NCI-H2081 treated with DMSO at 0.1 percent for 48 hours (cell line): Measurements from ENCODE around the gene ZNF141.
"Not testable (repeated sequence)": the region's sequence is repeated elsewhere in the genome, so short reads cannot be mapped to it uniquely, and the experiment has no call there.

Experiments used
- DNase-seq: peaks from one replicate; lab custom pipeline; 2025; lab: John Stamatoyannopoulos, UW

The ZNF141 gene

DNA sequence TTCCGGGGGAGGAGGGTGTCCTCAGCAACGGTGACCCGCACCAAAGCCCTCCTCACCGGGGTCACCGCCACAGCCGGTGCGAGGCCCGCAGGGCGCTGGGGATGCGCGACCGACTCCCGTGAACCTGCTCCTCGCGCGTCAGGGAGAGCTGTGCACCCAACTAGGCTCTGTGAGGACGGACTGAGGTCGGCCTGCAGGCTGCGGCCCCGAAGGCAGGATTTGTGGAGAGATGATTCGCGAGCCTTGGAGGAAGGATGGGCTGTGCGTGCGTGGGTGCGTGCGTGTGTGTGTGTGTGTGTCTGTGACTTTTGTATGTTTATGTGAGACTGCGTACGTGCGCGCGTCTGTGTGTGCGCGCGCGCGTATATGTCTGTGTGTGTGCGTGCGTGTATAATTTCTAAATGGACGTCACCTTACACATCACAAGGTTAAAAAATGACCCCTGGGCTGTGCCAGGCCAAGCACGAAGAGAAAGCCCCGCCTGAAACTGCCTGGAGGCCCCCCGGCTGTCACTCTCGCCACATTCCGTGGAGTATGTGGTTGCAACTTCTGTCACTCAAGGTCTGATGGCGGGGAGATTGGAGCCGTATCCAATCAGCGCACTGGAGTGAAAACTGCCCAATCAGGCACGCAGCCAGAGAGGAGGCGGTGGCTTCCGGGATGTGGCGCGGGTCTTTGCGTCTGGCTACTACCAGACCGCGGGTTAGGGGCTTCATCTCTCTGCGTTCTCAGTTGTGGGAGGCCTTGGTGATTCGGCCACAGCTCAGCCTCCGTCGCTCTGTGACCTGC is at the start of gene ZNF141:
Gene ZNF141, plus strand, starts transcription at position 672 of the 789 bp plus-strand sequence. CDS start 170 bp downstream, outside the sequence.
- DNase-seq = peak; percentile 90

DNA sequence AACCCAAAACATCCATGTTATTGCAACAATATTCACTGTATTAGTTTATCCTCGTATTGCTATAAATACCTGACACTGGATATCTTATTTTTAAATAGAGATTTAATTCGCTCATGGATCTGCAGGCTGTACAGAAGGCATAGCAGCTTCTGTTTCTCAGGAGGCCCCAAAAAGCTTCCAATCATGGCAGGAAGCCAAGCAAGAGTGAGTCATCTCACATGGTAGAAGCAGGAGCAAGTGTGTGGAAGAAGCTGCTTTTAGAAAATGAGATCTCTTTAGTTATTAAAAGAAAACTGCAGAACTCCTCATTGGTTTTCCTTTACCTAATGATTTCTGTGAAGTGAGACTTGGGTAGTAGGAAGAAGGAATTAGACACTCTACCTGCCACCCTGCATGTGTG is 48.7 kb upstream of the ZNF141 start:
- DNase-seq = no peak

DNA sequence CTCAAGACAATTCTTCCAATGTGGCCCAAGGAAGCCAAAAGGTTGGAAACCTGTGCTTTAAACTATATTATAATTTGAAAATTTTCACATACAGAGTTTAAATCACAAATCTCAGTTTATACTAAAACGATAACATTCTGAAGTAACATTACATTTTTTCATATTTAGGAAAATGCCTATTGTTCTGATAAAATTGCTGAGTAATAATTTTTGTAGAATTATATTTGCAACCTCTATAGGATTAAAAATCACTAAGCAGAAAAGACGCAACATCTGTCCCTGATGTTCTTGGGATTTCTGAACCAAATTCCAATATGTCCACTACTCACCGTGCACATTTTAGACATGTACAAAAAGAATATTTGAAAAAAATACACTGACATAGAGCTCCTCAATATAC is 42.9 kb upstream of the ZNF141 start:
- no peak for DNase-seq

DNA sequence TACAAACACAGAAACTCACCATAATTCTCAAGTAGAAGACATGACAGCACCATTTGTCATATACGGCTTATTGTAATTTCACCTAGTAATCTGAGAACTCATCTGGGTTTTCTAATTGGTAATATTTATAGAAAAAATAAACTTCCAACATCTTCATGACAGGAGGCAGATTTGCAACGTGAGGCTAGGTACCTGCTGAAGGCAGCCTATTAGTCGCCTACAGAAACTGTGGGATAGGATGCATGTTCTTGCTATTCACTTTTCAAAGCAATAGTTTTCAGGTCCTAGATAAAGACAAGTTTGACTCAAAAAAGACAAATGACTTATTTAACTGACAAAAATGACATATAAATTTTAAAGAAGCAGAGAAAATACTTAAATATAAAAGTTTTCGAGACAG is 35.2 kb upstream of the ZNF141 start:
- no peak for DNase-seq

DNA sequence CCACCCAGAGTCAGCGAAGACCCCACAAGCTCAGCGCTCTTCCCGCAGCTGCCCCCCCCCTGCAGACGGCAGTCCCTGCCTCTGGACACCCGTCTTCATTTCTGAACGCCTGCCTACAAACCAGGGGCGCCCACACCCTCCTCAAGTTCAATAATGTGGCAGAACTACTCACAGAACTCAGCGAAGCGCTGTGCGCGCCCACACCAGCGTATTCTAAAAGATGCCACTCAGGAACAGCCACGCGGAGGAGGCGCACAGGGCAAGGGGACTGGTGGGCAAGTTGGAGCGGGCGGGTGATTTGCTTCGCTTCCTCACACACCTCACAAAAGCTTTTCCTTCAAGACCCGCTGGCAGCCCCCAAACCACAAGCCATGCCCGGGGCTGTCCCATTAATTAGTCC is 33.1 kb upstream of the ZNF141 start:
- DNase-seq = not testable (repeated sequence)

DNA sequence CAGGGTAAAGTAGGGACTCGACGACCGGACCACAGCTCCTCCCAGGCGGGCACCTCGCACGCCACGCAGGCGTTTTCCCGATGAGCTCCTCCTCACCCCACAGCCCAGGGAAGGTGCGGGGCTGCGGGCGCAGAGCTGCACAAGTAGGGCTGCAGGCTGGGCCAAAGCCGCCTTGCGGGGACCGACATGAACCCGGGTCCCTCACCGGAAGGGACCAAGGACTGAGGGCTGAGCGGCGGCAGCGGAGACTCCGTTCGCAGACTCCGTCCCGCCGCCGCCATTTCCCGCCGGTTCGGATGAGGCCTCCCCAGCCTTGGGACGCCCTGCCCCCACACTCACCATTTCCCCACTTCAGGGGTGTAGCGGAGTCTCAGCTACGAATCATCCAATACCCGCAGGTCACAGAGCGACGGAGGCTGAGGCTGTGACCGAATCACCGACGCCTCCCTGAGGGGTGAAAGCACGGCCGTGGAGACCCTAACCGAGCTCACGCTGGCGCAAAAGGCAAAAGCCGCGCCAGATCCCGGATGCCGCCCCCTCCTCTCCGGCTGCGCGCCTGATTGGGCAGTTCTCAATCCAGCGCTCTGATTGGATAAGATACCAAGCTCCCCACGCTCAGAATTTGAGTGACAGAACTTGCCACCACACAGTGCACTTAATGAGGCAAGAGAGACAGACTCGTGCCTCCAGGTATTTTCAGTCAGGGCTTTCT is 32.5 kb upstream of the ZNF141 start, which contains the start of gene ZNF732:
Gene ZNF732, minus strand, starts transcription at position 506 of the 712 bp plus-strand sequence. Its CDS starts 164 bp downstream, at position 342.
- DNase-seq = no peak

DNA sequence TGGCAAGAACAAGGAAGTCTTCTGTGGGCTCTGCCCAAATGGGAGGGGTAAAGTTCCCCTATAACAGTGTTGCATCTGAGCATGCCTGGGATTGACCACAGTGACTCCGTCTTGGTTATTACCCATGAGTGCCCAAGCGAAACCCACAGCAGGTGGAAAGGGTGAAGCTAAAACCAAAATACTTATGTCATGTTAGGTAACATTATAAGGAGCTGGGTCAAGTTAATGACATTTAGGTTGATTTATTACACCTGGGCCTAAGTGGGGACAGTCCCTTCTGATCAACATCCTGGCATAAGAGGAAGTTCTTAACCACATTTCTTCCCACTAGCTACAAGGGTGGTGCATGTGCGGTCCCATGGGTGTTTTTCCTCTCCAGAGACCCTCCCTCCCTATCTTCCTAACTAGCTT is 31.1 kb upstream of the ZNF141 start:
- DNase-seq = no peak

DNA sequence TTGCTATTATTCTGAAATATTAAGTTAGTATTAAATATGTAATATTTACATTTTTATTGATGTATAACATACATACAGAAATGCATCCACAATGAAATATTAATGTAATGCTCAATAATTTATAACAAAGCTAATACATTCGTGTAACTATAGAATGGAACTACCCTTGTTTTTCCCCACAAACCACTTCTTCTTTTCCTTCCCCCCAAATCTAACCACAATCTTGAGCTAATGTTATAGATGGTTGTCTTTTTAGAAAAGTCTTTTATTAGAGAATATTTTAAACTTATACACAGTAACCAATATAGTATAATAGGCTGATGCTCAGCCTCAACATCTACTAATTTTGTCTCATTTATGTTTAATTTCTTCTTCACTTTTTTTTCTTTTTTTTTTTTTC is 27.8 kb upstream of the ZNF141 start:
- DNase-seq = no peak

DNA sequence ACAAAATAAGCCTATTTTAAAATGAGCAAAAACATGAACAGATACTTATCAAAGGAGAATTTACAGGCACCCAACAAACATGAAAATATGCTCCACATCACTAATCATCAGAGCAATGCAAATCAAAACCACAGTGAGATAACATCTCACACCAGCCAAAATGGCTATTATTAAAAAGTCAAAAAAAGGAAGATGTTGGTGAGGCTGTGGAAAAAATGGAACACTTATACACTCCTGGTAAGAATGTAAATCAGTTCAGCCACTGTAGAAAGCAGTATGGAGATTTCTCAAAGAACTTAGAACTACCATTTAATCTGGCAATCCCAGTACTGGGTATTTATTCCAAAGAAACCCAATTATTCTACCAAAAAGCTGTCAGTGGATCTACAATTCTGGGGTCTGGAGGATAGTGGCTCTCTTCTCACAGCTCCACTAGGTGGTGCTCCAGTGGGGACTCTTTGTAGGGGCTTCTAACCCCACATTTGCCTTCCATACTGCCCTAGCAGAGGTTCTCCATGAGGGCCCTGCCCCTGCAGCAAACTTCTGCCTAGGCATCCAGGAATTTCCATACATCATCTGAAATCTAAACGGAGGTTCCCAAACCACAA is 23.2 kb upstream of the ZNF141 start:
- no peak for DNase-seq

DNA sequence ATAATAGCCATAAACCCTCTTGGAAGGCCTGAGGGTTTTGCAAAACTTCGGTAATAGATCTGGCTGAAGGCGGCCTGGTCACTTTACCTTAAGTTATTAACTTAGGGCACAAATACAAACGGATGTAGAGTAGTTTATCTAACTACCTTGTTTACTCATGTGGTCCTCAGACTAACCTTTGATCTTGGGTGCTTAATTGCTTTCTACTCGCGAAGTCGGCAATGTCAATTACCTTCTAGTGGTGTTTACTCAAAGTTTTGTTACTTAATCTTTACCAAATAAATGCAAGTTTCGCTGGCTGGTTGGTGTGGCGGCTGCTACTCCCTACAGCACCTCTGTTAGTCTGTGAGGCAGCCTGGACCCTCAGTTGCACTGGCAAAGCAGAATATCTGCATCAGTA is 8.9 kb upstream of the ZNF141 start:
- no peak for DNase-seq

DNA sequence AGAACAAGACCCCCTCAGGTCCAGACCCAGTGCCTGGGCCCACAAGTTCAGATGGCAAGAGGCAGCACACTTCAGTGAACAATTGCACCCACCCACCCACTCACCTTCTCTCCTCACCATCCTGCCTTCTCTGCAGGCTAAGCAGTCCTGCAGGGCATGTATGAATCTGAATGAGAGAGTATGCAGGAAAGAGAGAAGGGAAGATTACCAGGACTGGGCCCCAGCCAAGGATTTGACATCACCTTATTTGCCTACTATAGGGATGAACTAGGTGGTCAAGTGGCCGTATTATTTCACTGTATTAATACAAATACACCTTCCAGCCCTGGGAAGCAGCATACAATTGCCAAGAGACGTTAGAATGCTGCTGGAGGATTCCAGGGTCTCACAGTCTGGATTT is 2.1 kb upstream of the ZNF141 start:
- DNase-seq = no peak

DNA sequence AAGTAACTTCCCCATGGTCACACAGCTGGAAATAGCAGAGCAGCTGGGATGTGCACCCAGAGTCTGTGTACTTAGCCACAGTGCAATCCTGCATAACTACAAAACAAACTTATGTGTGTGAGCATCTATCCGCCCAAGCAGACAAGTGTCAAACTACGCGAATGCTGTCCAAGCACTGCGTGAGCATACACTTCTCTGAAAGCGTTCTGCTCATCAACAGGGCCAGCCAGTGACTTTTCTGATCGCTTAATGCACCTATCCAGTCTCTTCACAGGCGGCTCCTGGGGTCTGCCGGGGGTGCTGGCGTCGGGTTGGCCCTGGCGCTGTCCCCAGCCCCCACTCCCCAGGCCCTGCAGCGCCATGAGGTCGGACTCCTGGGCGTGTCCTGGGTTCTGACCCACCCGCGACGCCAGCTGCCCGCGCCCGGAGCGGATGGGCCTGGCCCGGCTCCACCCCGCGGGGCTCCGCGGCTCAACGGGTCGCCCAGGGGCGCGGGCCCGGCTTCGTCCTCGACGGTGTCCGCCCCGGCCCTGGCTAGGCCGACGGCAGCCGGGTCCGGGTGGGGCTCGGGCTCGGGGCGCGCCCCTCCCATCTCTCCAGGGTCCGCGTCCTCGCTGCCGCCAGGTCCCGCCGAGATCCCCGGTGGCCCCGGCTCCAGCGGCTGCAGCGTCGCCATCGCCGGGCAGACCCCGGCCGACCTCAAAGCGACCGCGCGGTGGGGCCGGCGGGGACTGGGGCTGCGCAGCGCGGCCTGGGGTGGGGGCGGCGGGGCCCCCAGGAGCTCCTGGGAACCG is 1.3 kb upstream of the ZNF141 start:
- DNase-seq = no peak

DNA sequence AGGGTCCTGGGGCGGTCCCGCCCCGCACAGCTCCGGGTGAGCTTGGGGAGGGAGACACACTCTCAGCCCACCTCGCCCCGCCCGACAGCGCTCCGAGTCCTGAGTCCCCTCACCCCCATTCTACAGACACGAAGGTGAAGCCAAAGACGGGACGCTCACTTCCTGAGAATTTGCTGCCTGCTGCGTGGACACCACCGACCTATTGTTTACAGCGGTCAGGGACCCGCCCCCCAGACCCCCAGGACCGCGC is 796 bp upstream of the ZNF141 start:
- DNase-seq = no peak

DNA sequence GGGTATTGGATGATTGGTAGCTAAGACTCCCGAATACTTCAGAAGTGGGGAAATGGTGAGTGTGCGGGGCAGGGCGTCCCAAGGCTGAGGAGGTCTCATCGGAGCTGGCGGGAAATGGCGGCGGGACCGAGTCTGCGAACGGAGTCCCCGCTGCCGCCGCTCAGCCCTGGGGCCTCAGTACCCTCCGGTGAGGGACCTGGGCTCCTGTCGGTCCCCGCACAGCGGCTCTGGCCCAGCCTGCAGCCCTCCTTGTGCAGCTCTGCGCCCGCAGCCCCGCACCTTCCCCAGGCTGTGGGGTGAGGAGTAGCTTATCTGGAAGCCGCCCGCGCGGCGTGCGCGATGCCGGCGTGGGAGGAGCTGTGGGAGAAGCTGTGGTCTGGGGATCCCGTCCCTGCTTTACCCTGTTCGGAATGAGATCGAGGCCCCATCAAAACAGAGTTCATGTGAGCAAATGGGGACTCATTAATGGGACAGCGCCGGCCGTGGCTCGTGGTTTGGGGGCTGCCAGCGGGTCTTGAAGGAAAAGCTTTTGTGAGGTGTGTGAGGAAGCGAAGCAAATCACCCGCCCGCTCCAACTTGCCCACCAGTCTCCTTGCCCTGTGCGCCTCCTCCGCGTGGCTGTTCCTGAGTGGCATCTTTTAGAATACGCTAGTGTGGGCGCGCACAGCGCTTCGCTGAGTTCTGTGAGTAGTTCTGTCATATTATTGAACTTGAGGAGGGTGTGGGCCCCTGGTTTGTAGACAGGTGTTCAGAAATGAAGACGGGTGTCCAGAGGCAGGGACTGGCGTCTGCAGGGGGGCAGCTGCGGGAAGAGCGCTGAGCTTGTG is 531 bp downstream of the ZNF141 start:
- no peak for DNase-seq

DNA sequence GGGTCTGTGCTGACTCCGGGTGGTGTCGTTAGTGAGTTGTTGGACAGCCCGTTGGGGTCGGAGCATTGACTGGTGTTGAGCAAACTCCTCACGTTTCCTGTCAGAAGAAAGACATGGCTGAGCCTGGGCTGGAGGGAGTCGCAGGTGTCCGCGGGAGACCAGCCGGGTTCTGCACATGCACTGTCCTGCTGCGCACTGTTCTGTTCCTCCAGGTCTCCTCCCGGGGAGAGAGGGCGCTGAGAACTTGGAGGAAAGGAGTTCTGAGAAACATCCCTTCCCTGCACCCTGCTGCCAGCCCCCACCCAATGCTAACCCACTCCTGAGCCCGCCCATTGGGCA is 1.1 kb downstream of the ZNF141 start:
- DNase-seq = no peak

DNA sequence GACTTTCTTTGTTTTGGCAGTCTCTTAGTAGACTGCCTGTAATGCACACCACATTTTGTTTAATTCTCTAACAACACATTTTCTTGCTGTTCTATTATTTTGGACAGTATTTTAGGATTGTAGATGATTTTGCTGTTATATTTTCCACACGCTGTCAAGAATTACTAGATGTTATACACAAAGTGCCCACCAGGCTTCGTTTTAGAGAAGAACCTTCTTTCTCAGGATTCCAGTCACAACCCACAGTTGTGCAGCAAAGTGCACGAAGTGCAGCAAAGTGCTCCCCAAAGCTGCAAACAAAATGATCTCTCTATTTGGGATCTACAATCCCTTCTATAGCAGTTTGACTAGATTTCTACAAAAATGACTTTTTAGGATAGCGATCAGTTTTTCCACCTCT is 2.4 kb downstream of the ZNF141 start:
- DNase-seq = no peak

DNA sequence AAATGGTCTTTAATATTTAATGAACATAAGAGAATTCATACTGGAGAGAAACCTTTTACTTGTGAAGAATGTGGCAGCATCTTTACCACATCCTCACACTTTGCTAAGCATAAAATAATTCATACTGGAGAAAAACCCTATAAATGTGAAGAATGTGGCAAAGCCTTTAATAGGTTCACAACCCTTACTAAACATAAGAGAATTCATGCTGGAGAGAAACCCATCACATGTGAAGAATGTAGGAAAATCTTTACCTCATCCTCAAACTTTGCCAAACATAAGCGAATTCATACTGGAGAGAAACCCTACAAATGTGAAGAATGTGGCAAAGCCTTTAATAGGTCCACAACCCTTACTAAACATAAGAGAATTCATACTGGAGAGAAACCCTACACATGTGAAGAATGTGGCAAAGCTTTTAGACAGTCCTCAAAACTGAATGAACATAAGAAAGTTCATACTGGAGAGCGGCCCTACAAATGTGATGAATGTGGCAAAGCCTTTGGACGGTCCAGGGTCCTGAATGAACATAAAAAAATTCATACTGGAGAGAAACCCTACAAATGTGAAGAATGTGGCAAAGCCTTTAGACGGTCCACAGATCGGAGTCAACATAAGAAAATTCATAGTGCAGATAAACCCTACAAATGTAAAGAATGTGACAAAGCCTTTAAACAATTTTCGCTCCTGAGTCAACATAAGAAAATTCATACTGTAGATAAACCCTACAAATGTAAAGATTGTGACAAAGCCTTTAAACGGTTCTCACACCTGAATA is 35.6 kb downstream of the ZNF141 start:
- DNase-seq = no peak

DNA sequence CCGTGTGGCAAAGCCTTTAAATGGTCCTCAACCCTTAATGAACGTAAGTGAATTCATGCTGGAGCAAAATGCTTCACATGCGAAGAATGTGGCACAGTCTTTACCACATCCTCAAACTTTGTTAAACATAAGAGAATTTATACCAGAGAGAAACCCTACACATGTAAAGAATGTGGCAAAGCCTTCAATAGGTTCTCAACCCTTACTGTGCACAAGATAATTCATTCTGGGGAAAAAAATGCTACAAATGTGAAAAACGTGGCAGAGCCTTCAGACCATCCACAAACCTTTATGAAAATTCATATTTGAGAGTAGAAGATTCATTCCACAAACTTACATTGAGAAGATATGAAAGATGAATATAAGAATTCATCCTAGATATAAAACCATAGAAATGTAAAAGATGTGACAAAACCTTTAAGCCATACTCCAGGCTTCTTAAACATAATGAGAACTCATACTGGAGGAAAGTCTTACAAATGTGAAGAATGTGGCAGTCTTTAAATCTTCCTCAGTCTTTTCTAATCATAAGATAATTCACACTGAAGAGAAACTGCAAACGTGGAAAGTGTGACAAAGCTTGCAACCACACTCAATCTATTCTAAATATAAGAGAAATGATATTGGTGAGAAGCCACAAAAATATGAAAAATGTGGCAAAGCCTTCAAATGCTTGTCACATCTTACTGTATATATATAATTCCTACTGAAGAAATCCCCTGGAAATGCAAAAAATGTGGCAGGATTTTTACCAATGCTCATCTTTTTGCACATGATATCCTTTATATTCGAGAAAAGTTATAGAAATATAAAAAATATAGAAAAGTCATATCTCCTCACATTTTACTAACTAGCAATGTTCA is 36.9 kb downstream of the ZNF141 start:
- DNase-seq = no peak

DNA sequence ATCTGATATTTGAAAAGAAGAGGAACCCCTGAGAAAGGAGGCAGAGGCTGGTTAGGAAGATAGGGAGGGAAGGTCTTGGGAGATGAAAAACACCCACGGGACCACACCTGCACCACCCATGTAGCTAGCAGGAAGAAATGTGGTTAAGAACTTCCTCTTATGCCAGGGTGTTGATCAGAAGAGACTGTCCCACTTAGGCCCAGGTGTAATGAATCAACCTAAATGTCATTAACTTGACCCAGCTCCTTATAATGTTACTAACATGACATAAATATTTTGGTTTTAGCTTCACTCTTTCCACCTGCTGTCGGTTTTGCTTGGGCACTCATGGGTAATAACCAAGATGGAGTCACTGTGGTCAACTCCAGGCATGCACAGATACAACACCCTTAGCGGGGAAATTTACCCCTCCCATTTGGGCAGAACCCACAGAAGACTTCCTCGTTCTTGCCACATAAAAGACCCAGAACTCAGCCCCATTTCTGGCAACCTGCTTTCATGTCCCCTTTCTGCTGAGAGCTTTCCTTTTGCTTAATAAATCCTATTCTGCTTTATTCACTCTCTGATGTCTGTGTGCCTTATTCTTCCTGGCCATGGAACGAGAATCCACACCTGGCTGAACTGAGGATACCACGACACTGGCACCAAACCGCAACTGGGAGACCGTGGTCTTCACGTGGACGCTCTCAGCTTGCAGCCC is 46.8 kb downstream of the ZNF141 start:
- DNase-seq = no peak
